ENCODE data around the gene MARK3. TPM values are rescaled to one million over a fixed set of nuclear protein-coding genes. Genes with fewer than 3 reads are reported as not detected.

Gene MARK3
- total and polyA plus RNA-seq, 10 of the 15 experiments (the other 5 are each of a cell fraction or from before 2014, with no cell fraction given) = 10.7 to 75.1 (median 41.4) TPM

DNA sequence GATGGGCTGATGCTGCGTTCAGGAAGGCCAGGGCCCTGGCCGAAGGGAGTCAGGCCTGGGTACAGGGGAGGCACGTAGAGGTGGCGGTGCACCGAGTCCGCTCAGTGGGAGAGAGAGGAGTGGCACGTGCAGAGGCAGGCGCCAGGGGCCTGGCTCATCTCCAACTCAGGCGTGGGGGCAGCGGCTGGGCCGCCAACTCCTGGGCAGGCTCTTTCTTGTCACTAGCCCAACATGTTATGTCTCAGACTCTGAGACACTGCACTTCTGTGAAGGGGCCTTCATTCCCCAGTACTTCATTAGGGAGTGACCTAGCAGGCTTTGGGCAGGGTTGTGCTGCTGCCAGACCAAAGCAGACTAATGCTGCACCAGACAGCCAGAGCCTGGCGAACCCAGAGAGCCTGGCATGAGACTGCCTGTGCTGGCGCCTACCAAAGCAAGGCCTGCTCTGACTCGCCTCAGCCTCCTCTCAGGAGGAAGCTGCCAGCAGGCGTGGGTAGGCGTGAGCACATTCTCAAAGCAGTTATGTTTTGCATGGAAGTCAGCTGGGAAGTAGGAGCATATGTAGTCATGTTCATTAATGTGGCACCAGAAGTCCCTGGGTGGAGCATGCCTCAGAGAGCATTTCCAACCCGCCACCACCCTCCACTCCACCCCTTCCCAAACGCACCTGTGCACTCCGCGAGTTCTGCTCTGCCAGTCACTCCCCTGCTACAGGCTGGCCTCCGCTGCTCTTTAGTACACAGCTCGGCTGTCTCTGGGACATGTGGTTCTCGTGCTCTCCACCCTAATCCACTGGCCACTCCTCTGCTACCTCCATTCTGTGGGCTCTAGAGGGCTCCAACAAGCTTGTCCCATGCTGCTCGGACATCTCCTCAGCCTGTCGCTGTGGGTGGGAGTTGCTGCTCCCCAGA is 127.7 kb downstream of the MARK3 start:
- Histone ChIP-seq H3K27ac (ENCODE audit: control insufficient read depth, insufficient read depth) (no peak overlapping the region), H3K36me3 (ENCODE audit: control insufficient read depth in 2 of 2, insufficient read depth in 2 of 2, low read length in 1 of 2) (peaks cover 0 to 5% of the 10 kb centered on the region in 2 experiments; a peak in 1 of 4 replicates), H3K4me2 (ENCODE audit: control insufficient read depth, insufficient read depth) (no peak overlapping the region), H3K9me3 (replicated peaks; ENCODE audit: control insufficient read depth, insufficient read depth, low read length) (no peaks in the 10 kb centered on the region), H3K27me3 (replicated peaks in 1 of 2; ENCODE audit: control insufficient read depth in 2 of 2, insufficient read depth in 2 of 2, low read length in 1 of 2) (no peaks in the 10 kb centered on the region), H3K4me3 (no peak overlapping the region), H3K4me1 (ENCODE audit: control insufficient read depth, insufficient read depth, low read length) (no peaks in the 10 kb centered on the region), H3K9ac (ENCODE audit: control insufficient read depth, insufficient read depth, low read length) (no peak overlapping the region), H4K20me1 (ENCODE audit: control insufficient read depth, insufficient read depth) (no peaks in the 10 kb centered on the region), H2AFZ (ENCODE audit: control insufficient read depth, low read depth, low read length) (no peak overlapping the region), H3K79me2 (ENCODE audit: control insufficient read depth, insufficient read depth, low read length) (no peaks in the 10 kb centered on the region)
- ChIA-PET CTCF (no interaction called here), RAD21 (ENCODE audit: unreplicated experiment) (no interaction called here), POLR2A (no interaction called here), SMC1A (ENCODE audit: uncharacterized antibody, unreplicated experiment) (no interaction called here)
- no peak for TF ChIP-seq MYC (IDR thresholded peaks at IDR 0.05; ENCODE audit: insufficient read depth, insufficient read length, insufficient replicate concordance, low read length, severe bottlenecking)
- WGBS (ENCODE audit: insufficient coverage, insufficient replicate concordance, low lambda C conversion rate, missing lambda C conversion rate) = 85% methylated on average over 25 of the region's 25 CpGs
- intact Hi-C loops (cut with micrococcal nuclease; ENCODE audit: unreplicated experiment) = no loop called here
- peak; percentile 14; the same call in 2 of the 3 replicates for ATAC-seq
- no TSS peak for BruUV-seq (replicated peaks)
- no peak for FAIRE-seq
- no peak for DNase-seq (ENCODE audit: low read depth, low spot score)
- in situ Hi-C loops (cut with MboI) = no loop called here

DNA sequence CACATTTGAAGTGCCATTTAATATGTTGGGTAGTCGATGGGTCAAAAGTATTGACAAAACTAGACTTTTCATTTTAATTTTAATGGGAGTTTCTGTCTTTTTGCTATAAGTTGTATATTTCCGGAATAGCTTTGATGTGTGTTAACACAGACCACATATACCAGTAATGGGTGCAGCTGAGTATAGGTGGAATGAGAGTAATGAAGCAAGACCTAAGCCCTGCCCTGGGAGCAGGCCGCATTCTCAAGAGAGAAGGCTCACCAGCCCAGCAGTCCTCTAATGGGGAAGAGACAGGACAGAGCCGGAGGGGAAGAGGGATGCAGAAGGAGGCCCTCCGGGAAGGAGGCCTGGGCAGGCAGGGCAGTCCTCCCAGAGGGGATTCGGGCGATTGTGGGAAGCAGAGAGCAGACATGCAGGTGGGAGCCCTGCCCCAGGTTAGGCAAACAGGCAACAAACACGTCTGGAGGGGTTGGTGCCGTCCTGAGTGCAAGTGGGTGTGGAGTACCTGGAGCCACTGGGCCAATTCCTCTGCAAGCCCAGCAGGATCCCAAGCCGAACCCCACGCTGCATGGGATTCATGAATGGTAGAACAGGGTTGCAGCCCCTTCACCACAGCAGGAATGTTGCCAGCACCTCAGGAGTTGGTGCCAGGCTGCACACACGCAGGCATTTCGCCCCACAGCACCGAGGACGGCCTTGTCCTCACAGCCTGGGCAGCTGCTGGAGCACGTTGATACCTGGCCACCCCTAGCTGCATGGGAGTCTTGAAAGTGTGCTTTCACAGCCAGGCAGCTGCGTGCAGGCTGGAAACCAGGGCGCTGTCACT is 129.6 kb downstream of the MARK3 start:
- Histone ChIP-seq H3K27ac (ENCODE audit: control insufficient read depth, insufficient read depth) (no peak overlapping the region), H3K79me2 (ENCODE audit: control insufficient read depth, insufficient read depth, low read length) (no peaks in the 10 kb centered on the region), H3K36me3 (ENCODE audit: control insufficient read depth in 2 of 2, insufficient read depth in 2 of 2, low read length in 1 of 2) (peaks cover 0 to 5% of the 10 kb centered on the region in 2 experiments; a peak in 1 of 4 replicates), H3K4me2 (ENCODE audit: control insufficient read depth, insufficient read depth) (no peak overlapping the region), H3K27me3 (replicated peaks in 1 of 2; ENCODE audit: control insufficient read depth in 2 of 2, insufficient read depth in 2 of 2, low read length in 1 of 2) (no peaks in the 10 kb centered on the region), H3K4me3 (no peak overlapping the region), H2AFZ (ENCODE audit: control insufficient read depth, low read depth, low read length) (no peak overlapping the region), H3K9ac (ENCODE audit: control insufficient read depth, insufficient read depth, low read length) (no peak overlapping the region), H3K9me3 (replicated peaks; ENCODE audit: control insufficient read depth, insufficient read depth, low read length) (no peaks in the 10 kb centered on the region), H4K20me1 (ENCODE audit: control insufficient read depth, insufficient read depth) (no peaks in the 10 kb centered on the region), H3K4me1 (ENCODE audit: control insufficient read depth, insufficient read depth, low read length) (peaks cover 10% of the 10 kb centered on the region)
- no TSS peak for BruUV-seq (replicated peaks)
- SMC1A ChIA-PET (ENCODE audit: uncharacterized antibody, unreplicated experiment) = no interaction called here
- CTCF ChIA-PET = no interaction called here
- 93% methylated on average over 18 of the region's 18 CpGs for WGBS (ENCODE audit: insufficient coverage, insufficient replicate concordance, low lambda C conversion rate, missing lambda C conversion rate)
- TF ChIP-seq, protein P1, sequence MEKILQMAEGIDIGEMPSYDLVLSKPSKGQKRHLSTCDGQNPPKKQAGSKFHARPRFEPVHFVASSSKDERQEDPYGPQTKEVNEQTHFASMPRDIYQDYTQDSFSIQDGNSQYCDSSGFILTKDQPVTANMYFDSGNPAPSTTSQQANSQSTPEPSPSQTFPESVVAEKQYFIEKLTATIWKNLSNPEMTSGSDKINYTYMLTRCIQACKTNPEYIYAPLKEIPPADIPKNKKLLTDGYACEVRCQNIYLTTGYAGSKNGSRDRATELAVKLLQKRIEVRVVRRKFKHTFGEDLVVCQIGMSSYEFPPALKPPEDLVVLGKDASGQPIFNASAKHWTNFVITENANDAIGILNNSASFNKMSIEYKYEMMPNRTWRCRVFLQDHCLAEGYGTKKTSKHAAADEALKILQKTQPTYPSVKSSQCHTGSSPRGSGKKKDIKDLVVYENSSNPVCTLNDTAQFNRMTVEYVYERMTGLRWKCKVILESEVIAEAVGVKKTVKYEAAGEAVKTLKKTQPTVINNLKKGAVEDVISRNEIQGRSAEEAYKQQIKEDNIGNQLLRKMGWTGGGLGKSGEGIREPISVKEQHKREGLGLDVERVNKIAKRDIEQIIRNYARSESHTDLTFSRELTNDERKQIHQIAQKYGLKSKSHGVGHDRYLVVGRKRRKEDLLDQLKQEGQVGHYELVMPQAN (conservative IDR thresholded peaks at IDR 0.05) = no peak
- TF ChIP-seq ZZZ3 (IDR thresholded peaks at IDR 0.05; ENCODE audit: control insufficient read depth, insufficient read length, low read depth) (no peak), KAT2A (conservative IDR thresholded peaks at IDR 0.05; ENCODE audit: control insufficient read depth, low read depth, low read length) (no peak)
- DNase-seq (ENCODE audit: low read depth, low spot score) (no peak), FAIRE-seq (no peak), ATAC-seq (no peak)
- POLR2A ChIA-PET = no interaction called here
- in situ Hi-C loops (cut with MboI) (loop anchor here (5.0 kb wide), 1 partner anchor 42 kb away; no protein-coding TSS in a partner anchor), intact Hi-C loops (cut with micrococcal nuclease; ENCODE audit: unreplicated experiment) (no loop called here)
- RAD21 ChIA-PET (ENCODE audit: unreplicated experiment) = no interaction called here

Measured in GM12878 (cell line).